Stimulated activated CD8-positive, alpha-beta memory T cell treated with anti-CD3 and anti-CD28 coated beads, Interleukin-4, amount 100 ng/mL, for 48 hours (primary cell): ENCODE data around the gene USP44.

ENCODE experiments used
- DNase-seq: peaks from one replicate; pipeline ENCODE4 v3.0.0-alpha.2; 2020

The USP44 gene

GRCh38 chr12:95548056-95548538, 3.2 kb downstream of the USP44 start:
- peak; percentile 49 for DNase-seq

DNA sequence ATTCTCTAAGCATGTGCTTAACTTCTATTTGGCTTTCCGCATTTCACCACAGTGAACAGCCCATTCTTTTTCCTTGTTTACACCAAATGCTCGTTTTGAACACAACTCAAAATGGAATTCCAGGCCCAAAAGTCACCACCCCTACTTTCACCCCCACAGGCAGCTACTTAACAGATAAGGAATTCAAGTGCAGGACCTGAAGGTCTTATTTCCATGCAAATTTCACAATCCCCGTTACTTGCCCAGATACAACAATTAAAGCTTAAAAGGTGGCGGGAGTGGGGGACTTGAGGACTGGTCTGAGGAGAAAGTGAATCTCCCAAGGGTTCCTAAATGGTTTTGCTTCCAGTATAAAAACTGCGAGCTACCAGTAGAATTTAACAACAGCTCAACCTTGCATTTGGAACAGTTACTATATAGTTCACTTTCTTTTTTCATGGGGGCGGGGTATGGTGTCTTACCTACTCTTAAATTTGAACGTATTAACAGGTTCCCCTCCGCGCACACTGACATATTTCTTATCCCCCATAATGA, 3.7 kb downstream of the USP44 start:
- DNase-seq = no peak

DNA sequence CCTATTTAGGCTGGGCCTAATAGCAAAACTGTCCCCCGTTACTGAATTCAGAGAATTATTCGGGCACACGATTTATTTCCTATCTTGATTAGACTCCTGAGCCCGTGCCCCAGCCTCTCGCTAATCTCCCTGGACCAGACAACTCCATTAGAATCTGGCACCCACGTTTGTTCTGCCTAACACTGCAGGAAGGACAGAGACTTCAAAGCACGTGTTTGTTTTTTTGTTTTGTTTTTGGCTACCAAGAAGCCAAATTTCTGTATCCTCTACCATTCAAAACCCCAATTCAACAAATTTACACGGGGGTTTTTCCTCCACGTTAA, 4.8 kb downstream of the USP44 start:
- DNase-seq = no peak

- no peak for DNase-seq
Observed at GRCh38 chr12:95545731-95546490, 5.4 kb downstream of the USP44 start.

GRCh38 chr12:95545303-95545702, 6.0 kb downstream of the USP44 start:
- no peak for DNase-seq

DNA sequence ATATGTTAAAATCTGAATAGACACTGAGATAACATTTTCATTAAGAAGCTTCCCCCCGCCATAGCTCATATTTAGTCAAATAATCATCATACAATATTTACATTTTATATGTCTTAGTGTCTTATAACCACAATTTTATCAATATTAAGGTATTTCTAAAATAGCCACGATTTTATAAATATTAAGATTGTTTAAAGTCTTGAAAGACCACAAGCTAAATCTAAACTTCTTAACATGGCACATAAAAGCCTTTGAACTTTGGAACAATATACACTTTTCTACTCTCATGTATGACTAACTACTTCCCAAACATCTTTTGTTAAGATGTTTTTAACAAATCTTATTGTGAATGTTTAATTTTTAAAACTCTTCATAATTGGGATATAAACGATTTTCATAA, 6.5 kb downstream of the USP44 start:
- DNase-seq = no peak

DNA sequence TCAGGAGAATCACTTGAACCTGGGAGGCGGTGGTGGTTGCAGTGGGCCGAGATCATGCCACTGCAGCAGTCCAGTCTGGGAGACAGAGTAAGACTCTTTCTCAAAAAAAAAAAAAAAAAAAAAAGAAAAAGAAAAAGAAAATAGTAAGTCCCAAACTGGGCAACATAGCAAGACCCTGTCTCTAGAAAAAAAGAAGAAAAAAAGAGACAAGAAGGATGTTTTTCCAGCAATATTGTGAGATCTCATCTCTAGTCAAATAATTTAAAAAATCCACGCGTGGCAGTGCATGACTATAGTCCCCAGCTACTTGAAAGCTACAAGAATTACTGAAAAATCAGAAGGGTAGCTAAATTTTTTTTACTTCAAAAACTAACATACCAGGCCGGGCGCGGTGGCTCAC, 8.0 kb downstream of the USP44 start:
- no peak for DNase-seq

DNA sequence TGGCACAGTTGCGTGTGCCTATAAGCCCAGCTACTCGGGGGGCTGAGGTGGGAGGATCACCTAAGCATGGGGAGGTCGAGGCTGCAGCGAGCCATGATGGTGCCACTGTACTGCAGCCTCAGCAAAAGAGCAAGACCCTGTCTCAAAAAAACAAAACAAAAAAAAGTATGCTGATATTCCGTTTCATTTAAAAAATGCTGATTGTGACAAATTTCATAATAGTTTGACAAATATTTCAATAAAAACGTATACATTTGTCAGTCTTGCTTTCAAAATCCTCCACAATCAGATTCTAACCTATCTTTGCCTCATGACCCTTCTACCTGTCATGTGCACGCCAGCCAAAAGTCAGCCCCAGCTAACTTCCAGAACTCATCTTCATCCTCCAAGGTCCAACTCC, 9.8 kb downstream of the USP44 start:
- DNase-seq = no peak

- no peak for DNase-seq
Observed at GRCh38 chr12:95538656-95539055, 12.6 kb downstream of the USP44 start.

GRCh38 chr12:95538006-95538405, 13.3 kb downstream of the USP44 start:
- DNase-seq = no peak

DNA sequence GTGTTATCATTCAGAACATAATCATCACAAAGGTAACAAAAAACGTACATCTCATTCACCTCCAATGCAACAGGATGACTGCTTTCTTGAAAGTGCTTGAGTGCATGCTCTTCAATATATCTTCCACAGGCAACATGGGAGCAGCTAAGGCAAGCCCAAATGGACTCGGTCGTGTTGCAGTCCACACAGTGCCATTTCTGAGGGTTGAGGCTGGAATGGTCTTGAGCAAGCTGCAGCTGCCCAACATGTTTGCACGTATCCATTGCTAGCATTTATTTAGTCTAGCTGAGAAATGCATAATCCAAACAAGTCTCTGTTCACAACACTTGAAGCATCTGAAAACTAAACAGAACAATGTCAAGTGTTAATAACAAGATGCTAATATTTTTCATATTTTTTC, 17.3 kb downstream of the USP44 start:
- no peak for DNase-seq

- no peak for DNase-seq
Observed at GRCh38 chr12:95532851-95533250, 18.4 kb downstream of the USP44 start.

DNA sequence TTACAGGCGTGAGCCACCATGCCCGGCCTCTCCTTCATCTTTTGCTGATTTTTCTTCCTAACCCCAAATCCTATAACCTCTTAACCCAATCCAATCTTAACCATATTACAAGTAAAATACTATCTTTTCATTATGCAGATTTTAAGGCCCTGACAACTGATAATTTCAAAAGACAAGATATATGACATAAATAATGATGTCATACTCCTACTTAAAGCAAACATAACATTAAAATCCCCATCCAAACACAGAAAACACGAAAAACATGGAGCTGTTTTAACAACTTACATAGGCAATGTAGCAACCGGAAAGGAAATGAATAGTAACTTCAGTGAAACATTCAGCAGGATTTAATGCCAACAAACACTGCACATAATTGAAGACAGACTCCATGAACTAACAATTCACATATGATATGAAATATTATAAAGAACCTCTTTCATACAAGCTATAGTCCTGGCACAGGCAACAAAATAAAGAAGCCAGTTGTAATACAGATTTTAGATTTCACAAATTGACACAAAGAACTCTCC, 21.5 kb downstream of the USP44 start:
- no peak for DNase-seq

- DNase-seq = no peak
Observed at GRCh38 chr12:95528431-95528830, 22.8 kb downstream of the USP44 start.

- DNase-seq = no peak
Observed at GRCh38 chr12:95522692-95523091, 28.6 kb downstream of the USP44 start.

GRCh38 chr12:95520816-95521215, 30.5 kb downstream of the USP44 start:
- DNase-seq = no peak

- DNase-seq = no peak
Observed at GRCh38 chr12:95518944-95519343, 32.3 kb downstream of the USP44 start.

DNA sequence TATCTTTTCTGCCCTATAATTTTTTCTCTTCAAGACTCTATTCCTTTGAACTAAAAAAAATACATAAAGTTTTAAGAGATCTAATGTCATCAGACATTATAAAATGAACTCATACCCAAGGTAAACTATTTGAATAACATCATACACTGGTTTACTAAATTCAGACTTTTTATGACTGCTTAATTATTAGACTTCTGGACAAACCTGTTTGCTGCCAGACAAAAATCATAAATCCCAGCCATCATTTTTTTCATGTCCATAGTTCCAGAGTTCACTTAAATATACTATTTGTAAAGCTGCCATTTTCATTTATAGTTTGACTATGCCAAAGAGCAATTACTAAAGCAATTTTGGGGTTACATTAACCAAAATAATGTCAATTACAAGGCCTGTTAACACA, 34.0 kb downstream of the USP44 start:
- DNase-seq = no peak

GRCh38 chr12:95516757-95517156, 34.5 kb downstream of the USP44 start:
- no peak for DNase-seq

DNA sequence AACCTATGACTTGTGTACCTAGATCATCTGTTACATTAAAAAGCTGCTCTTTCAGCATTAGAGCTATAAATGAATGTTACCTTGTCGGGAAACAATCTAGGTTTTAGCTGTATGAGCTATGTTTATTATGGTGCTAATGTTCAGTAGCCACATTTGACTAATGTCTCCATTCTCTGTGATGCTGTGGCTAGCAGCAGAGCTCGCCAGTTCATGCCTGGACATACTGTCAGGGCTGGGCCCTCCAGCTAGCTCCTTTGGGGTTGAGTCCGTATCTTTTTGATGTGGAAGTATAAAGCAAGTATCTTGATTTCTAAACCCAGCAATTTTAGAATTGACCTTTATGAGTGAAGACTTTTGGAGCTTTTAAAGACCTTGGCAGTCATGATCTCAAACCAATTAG, 36.1 kb downstream of the USP44 start:
- DNase-seq = no peak

GRCh38 chr12:95513599-95513998, 37.7 kb downstream of the USP44 start:
- DNase-seq = no peak

DNA sequence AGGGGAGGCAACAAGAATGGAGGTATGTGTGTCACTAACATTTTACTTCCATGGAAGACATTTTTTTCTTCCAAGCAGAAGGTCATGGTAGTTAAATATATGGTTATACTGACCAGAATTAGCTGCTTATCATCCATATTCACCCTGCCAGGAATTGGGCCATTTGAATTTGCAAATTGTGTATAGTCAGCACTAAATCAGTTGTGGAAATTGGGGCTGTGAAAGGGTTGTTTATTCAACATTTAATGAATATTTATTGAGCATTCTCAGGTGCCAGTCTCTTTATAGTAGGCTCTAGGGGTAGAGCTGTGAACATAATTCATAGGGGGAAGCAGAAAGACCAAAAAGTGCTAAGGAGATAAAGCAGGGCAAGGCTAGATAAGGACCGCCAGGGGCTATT, 39.3 kb downstream of the USP44 start:
- no peak for DNase-seq

DNA sequence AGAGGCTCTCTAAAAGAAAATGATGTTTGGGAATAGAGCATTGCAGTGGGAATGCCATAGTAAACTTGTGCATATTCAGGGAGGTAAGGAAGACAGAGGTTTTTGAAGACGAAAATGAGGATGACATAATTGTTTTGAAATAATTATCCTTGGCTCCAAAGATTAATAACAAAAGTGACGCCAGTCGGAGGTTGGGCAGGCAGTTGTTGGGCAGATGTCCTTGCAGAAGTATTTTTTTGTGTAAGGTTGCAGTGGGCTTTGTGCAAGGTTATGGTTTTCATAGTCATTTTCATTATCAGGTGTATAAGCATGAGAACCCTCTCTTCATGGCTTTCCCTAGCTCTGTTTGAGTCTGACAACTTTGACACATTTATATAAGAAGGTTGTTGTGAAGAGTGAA, 42.0 kb downstream of the USP44 start:
- DNase-seq = no peak

DNA sequence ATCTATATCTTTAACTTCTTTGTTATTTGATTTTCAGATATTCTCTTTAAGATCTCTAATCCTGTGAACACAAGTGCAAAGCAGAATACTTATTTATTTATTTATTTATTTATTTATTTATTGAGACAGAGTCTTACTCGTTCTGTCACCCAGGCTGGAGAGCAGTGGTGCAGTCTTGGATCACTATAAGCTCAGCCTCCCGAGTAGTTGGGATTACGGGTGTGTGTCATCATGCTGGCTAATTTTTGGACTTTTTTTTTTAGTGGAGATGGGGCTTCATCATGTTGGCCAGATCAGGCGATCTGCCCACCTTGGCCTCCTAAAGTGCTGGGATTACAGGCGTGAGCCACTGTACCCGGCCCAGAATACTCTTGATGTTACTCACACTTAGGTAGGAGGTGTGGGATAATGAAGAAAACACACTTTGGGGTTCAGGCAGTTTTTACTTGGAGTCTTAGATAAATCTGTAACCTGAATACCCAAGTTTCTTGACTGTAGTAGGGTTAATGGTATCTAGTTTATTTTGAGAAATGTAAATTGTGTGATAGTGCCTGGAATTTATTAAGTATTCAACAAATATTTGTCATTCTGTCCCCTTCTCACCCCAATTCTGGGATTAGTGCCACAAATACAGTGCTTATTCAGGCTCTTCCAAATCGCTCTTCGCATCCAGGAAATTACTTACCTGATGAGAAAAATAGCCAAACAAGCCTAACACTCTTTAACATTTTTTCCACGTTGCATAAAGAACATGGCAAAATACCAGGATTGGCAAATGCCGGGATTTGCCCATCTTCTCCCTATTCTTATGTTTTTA, 44.4 kb downstream of the USP44 start:
- no peak for DNase-seq
